Muscle of leg (tissue), 11 donors: ENCODE measurements around the gene KCNG2. TPM values are rescaled to one million over a fixed set of nuclear protein-coding genes. Genes with fewer than 3 reads are reported as not detected.

Experiments used
- DNase-seq: peaks from one replicate; pipeline ENCODE4 v3.0.0; 2013
- H3K27ac ChIP-seq: one replicate; pipeline ENCODE4 v1.5.1; 2013; ENCODE audit warnings: mild to moderate bottlenecking, low read length, control low read depth
- H3K27me3 ChIP-seq: one replicate; pipeline ENCODE4 v1.6.1; 2013; ENCODE audit warnings: low read length; ENCODE audit not compliant: control insufficient read depth, insufficient read depth
- H3K36me3 ChIP-seq: one replicate; pipeline ENCODE4 v1.6.1; 2013; ENCODE audit warnings: low read length; ENCODE audit not compliant: control insufficient read depth, insufficient read depth
- H3K4me1 ChIP-seq: one replicate; pipeline ENCODE4 v1.6.1; 2013; ENCODE audit warnings: low read length; ENCODE audit not compliant: control insufficient read depth, insufficient read depth
- H3K4me3 ChIP-seq: one replicate; pipeline ENCODE4 v1.5.1; 2013; ENCODE audit warnings: low read length, control low read depth
- H3K9me3 ChIP-seq: replicated peaks from 2 replicates; pipeline ENCODE4 v1.6.1; 2013; ENCODE audit warnings: low read depth, low read length; ENCODE audit not compliant: control insufficient read depth
- WGBS: methylation state at CpG from one replicate; pipeline ENCODE4 v1.1.5; 2013; ENCODE audit warnings: missing lambda C conversion rate; ENCODE audit not compliant: insufficient coverage; 5-methylcytosine and 5-hydroxymethylcytosine counted together
- polyA plus RNA-seq, 8 donors: library from polyadenylated mRNA; unstranded; fragments of 120-200 nt; gene quantifications; one replicate each; pipeline versions ENCODE4 v1.2.1 to v1.2.3, GENCODE V29; 2013; ENCODE audit warnings: inconsistent platforms in 1 of 8, low replicate concordance in 1 of 8; ENCODE audit not compliant: insufficient read length in 8 of 8, insufficient read depth in 1 of 8
- total RNA-seq: library from RNA; stranded (reverse); fragments of 120-200 nt; gene quantifications from one replicate; pipeline ENCODE4 v1.2.4, GENCODE V29; 2013

KCNG2 gene
- total and polyA plus RNA-seq, 9 donors, result 0.44 to 1.1 (median 0.63) TPM

GRCh38 chr18:79844999-79845563 lies 47.3 kb downstream of the KCNG2 start:
- peaks cover 4% of the 10 kb centered on the region for H3K4me1 ChIP-seq
- H3K27me3 ChIP-seq, result no peaks in the 10 kb centered on the region
- H3K9me3 ChIP-seq, result peaks cover 8% of the 10 kb centered on the region
- H3K27ac ChIP-seq, result no peak overlapping the region
- no peak for DNase-seq
- WGBS, result 67% methylated on average over 2 of the region's 10 CpGs
- no peak overlapping the region for H3K4me3 ChIP-seq
- no peaks in the 10 kb centered on the region for H3K36me3 ChIP-seq

GRCh38 chr18:79846936-79847557 lies 49.3 kb downstream of the KCNG2 start:
- Histone ChIP-seq H3K27ac (no peak overlapping the region), H3K4me3 (no peak overlapping the region), H3K27me3 (no peaks in the 10 kb centered on the region), H3K36me3 (no peaks in the 10 kb centered on the region), H3K9me3 (peaks cover 5% of the 10 kb centered on the region), H3K4me1 (peaks cover 4% of the 10 kb centered on the region)
- DNase-seq, result no peak
- 68% methylated on average over 10 of the region's 17 CpGs for WGBS

GRCh38 chr18:79847606-79848293 lies 50.0 kb downstream of the KCNG2 start:
- Histone ChIP-seq H3K4me3 (no peak overlapping the region), H3K9me3 (peaks cover 3% of the 10 kb centered on the region), H3K4me1 (peaks cover 4% of the 10 kb centered on the region), H3K36me3 (no peaks in the 10 kb centered on the region), H3K27ac (no peak overlapping the region), H3K27me3 (no peaks in the 10 kb centered on the region)
- DNase-seq, result no peak
- WGBS, result 95% methylated on average over 7 of the region's 15 CpGs

GRCh38 chr18:79848294-79848578 lies 50.5 kb downstream of the KCNG2 start:
- no peak overlapping the region for H3K27ac ChIP-seq
- peaks cover 3% of the 10 kb centered on the region for H3K9me3 ChIP-seq
- no peaks in the 10 kb centered on the region for H3K27me3 ChIP-seq
- no peaks in the 10 kb centered on the region for H3K36me3 ChIP-seq
- no peak for DNase-seq
- H3K4me1 ChIP-seq, result peaks cover 4% of the 10 kb centered on the region
- H3K4me3 ChIP-seq, result no peak overlapping the region
- 87% methylated on average over 14 of the region's 15 CpGs for WGBS

GRCh38 chr18:79848579-79849327 lies 51.0 kb downstream of the KCNG2 start:
- peaks cover 4% of the 10 kb centered on the region for H3K4me1 ChIP-seq
- H3K9me3 ChIP-seq, result peaks cover 3% of the 10 kb centered on the region
- no peaks in the 10 kb centered on the region for H3K36me3 ChIP-seq
- H3K27me3 ChIP-seq, result no peaks in the 10 kb centered on the region
- 67% methylated on average over 42 of the region's 45 CpGs for WGBS
- H3K4me3 ChIP-seq, result no peak overlapping the region
- no peak for DNase-seq
- H3K27ac ChIP-seq, result no peak overlapping the region

- no peak overlapping the region for H3K4me3 ChIP-seq
- 93% methylated on average over 40 of the region's 51 CpGs for WGBS
These were observed 51.8 kb downstream of the KCNG2 start for GRCh38 chr18:79849328-79850207.

GRCh38 chr18:79850731-79851130 lies 53.0 kb downstream of the KCNG2 start:
- Histone ChIP-seq H3K36me3 (no peaks in the 10 kb centered on the region), H3K27ac (no peak overlapping the region), H3K4me3 (no peak overlapping the region), H3K9me3 (no peaks in the 10 kb centered on the region), H3K27me3 (no peaks in the 10 kb centered on the region), H3K4me1 (peaks cover 4% of the 10 kb centered on the region)
- WGBS, result 68% methylated on average over 13 of the region's 16 CpGs
- no peak for DNase-seq

More at GRCh38 chr18:79849328-79850207, 51.8 kb downstream of the KCNG2 start:
- H3K4me1 ChIP-seq, result peaks cover 4% of the 10 kb centered on the region
- no peak overlapping the region for H3K27ac ChIP-seq
- H3K9me3 ChIP-seq, result peaks cover 3% of the 10 kb centered on the region
- no peak for DNase-seq
- H3K36me3 ChIP-seq, result no peaks in the 10 kb centered on the region
- no peaks in the 10 kb centered on the region for H3K27me3 ChIP-seq

GRCh38 chr18:79851489-79851888 lies 53.8 kb downstream of the KCNG2 start:
- Histone ChIP-seq H3K27ac (no peak overlapping the region), H3K4me3 (no peak overlapping the region), H3K4me1 (peaks cover 9% of the 10 kb centered on the region), H3K9me3 (no peaks in the 10 kb centered on the region), H3K36me3 (no peaks in the 10 kb centered on the region), H3K27me3 (no peaks in the 10 kb centered on the region)
- 83% methylated on average over 7 of the region's 7 CpGs for WGBS
- no peak for DNase-seq

GRCh38 chr18:79851950-79852349 lies 54.2 kb downstream of the KCNG2 start:
- Histone ChIP-seq H3K4me3 (no peak overlapping the region), H3K27ac (no peak overlapping the region), H3K4me1 (peaks cover 9% of the 10 kb centered on the region), H3K9me3 (no peaks in the 10 kb centered on the region), H3K36me3 (no peaks in the 10 kb centered on the region), H3K27me3 (no peaks in the 10 kb centered on the region)
- 83% methylated on average over 21 of the region's 25 CpGs for WGBS
- no peak for DNase-seq
